H1 (cell line): ENCODE data around the gene LYL1. TPM values are rescaled to one million over a fixed set of nuclear protein-coding genes. Genes with fewer than 3 reads are reported as not detected.

ENCODE experiments used
- CTCF ChIA-PET: fragments of 300-600 bp; sonication (Branson Sonifier 250); formaldehyde crosslinking; loops from one replicate; lab custom pipeline; 2021; ENCODE audit not compliant: partially characterized antibody; lab: Charles Lee
- POLR2A ChIA-PET: fragments of 300-600 bp; sonication (Branson Sonifier 250); formaldehyde crosslinking; loops from one replicate; lab custom pipeline; 2021; ENCODE audit warnings: inconsistent platforms; ENCODE audit not compliant: partially characterized antibody; lab: Charles Lee
- DNase-seq, 2 experiments: peaks; one replicate each; pipeline versions ENCODE4 v3.0.0 to v3.0.0-alpha.2; 2010 to 2022; ENCODE audit warnings: low spot score in 2 of 2, low read depth in 1 of 2, mixed read lengths in 1 of 2
- FAIRE-seq: peaks from 2 replicates; lab custom pipeline; 2011; peaks lifted over from hg19 to GRCh38; lab: Jason Lieb, UNC
- H2AFZ ChIP-seq: 2 replicates; pipeline ENCODE4 v1.8.1; 2012; ENCODE audit warnings: low read length, inconsistent platforms
- H2AK5ac ChIP-seq: 2 replicates; pipeline ENCODE4 v1.6.1; 2013; ENCODE audit warnings: low read depth, low read length
- H2BK120ac ChIP-seq: replicated peaks from 2 replicates; pipeline ENCODE3; 2013; ENCODE audit warnings: low read depth, low read length, inconsistent platforms
- H2BK12ac ChIP-seq: 2 replicates; pipeline ENCODE4 v1.6.1; 2013; ENCODE audit warnings: low read depth, low read length
- H2BK15ac ChIP-seq: 2 replicates; pipeline ENCODE4 v1.6.1; 2013; ENCODE audit warnings: low read length
- H2BK20ac ChIP-seq: 2 replicates; pipeline ENCODE4 v1.6.1; 2013; ENCODE audit warnings: low read length
- H2BK5ac ChIP-seq: 2 replicates; pipeline ENCODE4 v1.6.1; 2013; ENCODE audit warnings: low read depth, low read length
- H3K14ac ChIP-seq: 2 replicates; pipeline ENCODE4 v1.6.1; 2013; ENCODE audit warnings: inconsistent platforms; ENCODE audit not compliant: insufficient read length
- H3K18ac ChIP-seq: 2 replicates; pipeline ENCODE4 v1.6.1; 2013; ENCODE audit warnings: low read length; ENCODE audit errors: extremely low read depth
- H3K23ac ChIP-seq: 2 replicates; pipeline ENCODE4 v1.6.1; 2013; ENCODE audit warnings: inconsistent platforms; ENCODE audit not compliant: insufficient read length
- H3K23me2 ChIP-seq: 2 replicates; pipeline ENCODE4 v1.6.1; 2013; ENCODE audit warnings: low read depth, low read length
- H3K27ac ChIP-seq: 2 replicates; pipeline ENCODE4 v1.6.1; 2011; ENCODE audit warnings: low read depth, low read length, inconsistent platforms
- H3K27me3 ChIP-seq, 4 experiments: replicated peaks in 1 of 4; 1 replicate in 1 of 4; 2 replicates in 3 of 4; pipeline versions ENCODE4 v1.6.1 to v1.8.1; 2011 to 2013; ENCODE audit warnings: low read length in 3 of 4, mild to moderate bottlenecking in 3 of 4, inconsistent platforms in 2 of 4, mixed read lengths in 2 of 4, moderate library complexity in 1 of 4; ENCODE audit not compliant: control insufficient read depth in 3 of 4, insufficient read depth in 3 of 4; ENCODE audit errors: extremely low read depth in 1 of 4
- H3K36me3 ChIP-seq, 4 experiments: 2 replicates each; pipeline versions ENCODE4 v1.6.1 to v1.8.1; 2011 to 2013; ENCODE audit warnings: mild to moderate bottlenecking in 4 of 4, low read length in 3 of 4, moderate library complexity in 2 of 4, control low read depth in 1 of 4, inconsistent platforms in 1 of 4; ENCODE audit not compliant: insufficient read depth in 4 of 4, control insufficient read depth in 2 of 4
- H3K4ac ChIP-seq: replicated peaks from 2 replicates; pipeline ENCODE3; 2013; ENCODE audit warnings: low read length, low read depth, mixed read lengths, inconsistent platforms; ENCODE audit not compliant: insufficient read length
- H3K4me1 ChIP-seq, 4 experiments: replicated peaks in 1 of 4; 1 replicate in 1 of 4; 2 replicates in 3 of 4; pipeline versions ENCODE4 v1.6.1 to v1.8.1; 2011 to 2013; ENCODE audit warnings: low read length in 3 of 4, inconsistent platforms in 2 of 4, mixed read lengths in 1 of 4; ENCODE audit not compliant: insufficient read depth in 4 of 4, control insufficient read depth in 3 of 4
- H3K4me2 ChIP-seq, 2 experiments: 2 replicates each; pipeline versions ENCODE4 v1.6.1 to v1.8.1; 2011 to 2013; ENCODE audit warnings: low read depth in 2 of 2, low read length in 2 of 2, control low read depth in 1 of 2, inconsistent platforms in 1 of 2, mild to moderate bottlenecking in 1 of 2; ENCODE audit not compliant: insufficient read depth in 1 of 2
- H3K4me3 ChIP-seq, 4 experiments: fragments of 200-600, 300-600 bp in 1 of 4; sonication (generic), shearing (Covaris generic), sonication (Bioruptor Twin) in 1 of 4; 2 replicates each; pipeline versions ENCODE4 v1.5.1 to v1.8.1; 2011 to 2016; ENCODE audit warnings: low read length in 4 of 4, low read depth in 3 of 4, control low read depth in 2 of 4, inconsistent platforms in 2 of 4, mild to moderate bottlenecking in 2 of 4, mixed read lengths in 1 of 4, moderate library complexity in 1 of 4; ENCODE audit not compliant: insufficient read depth in 2 of 4; ENCODE audit errors: extremely low read depth in 1 of 4
- H3K56ac ChIP-seq: replicated peaks from 2 replicates; pipeline ENCODE3; 2013; ENCODE audit warnings: low read depth, mild to moderate bottlenecking, mixed read lengths, low read length, inconsistent platforms; ENCODE audit not compliant: insufficient read length
- H3K79me1 ChIP-seq: 2 replicates; pipeline ENCODE4 v1.6.1; 2013; ENCODE audit warnings: low read depth, low read length, control low read depth
- H3K79me2 ChIP-seq, 2 experiments: 2 replicates each; pipeline versions ENCODE4 v1.6.1 to v1.8.1; 2012 to 2013; ENCODE audit warnings: low read length in 2 of 2, mild to moderate bottlenecking in 2 of 2, inconsistent platforms in 1 of 2; ENCODE audit not compliant: insufficient read depth in 2 of 2, control insufficient read depth in 1 of 2
- H3K9ac ChIP-seq, 4 experiments: replicated peaks in 1 of 4; 1 replicate in 1 of 4; 2 replicates in 3 of 4; pipeline versions ENCODE4 v1.6.1 to v1.8.1; 2011 to 2013; ENCODE audit warnings: low read depth in 3 of 4, low read length in 3 of 4, control low read depth in 2 of 4, mild to moderate bottlenecking in 2 of 4, moderate library complexity in 2 of 4, inconsistent platforms in 1 of 4; ENCODE audit errors: extremely low read depth in 1 of 4
- H3K9me3 ChIP-seq, 2 experiments: 2 replicates each; pipeline versions ENCODE4 v1.6.1 to v1.8.1; 2012 to 2013; ENCODE audit warnings: mild to moderate bottlenecking in 2 of 2, moderate library complexity in 2 of 2, control low read depth in 1 of 2, inconsistent platforms in 1 of 2, low read depth in 1 of 2, low read length in 1 of 2, mixed read lengths in 1 of 2; ENCODE audit not compliant: insufficient read depth in 2 of 2
- H4K20me1 ChIP-seq, 2 experiments: replicated peaks in 1 of 2; 2 replicates each; pipeline versions ENCODE3 to v1.8.1; 2011 to 2013; ENCODE audit warnings: inconsistent platforms in 2 of 2, low read length in 2 of 2, mild to moderate bottlenecking in 1 of 2; ENCODE audit not compliant: insufficient read depth in 2 of 2, control insufficient read depth in 1 of 2
- H4K5ac ChIP-seq: 2 replicates; pipeline ENCODE4 v1.6.1; 2013; ENCODE audit warnings: low read length, low read depth, mixed read lengths, inconsistent platforms; ENCODE audit not compliant: insufficient read length
- H4K8ac ChIP-seq: 2 replicates; pipeline ENCODE4 v1.8.0; 2013; ENCODE audit warnings: mild to moderate bottlenecking, moderate library complexity, low read length, inconsistent platforms; ENCODE audit not compliant: insufficient read depth; ENCODE audit errors: extremely low read depth
- H4K91ac ChIP-seq: replicated peaks from 2 replicates; pipeline ENCODE3; 2013; ENCODE audit warnings: low read length, mixed read lengths, inconsistent platforms; ENCODE audit not compliant: insufficient read length
- CHD1 ChIP-seq: IDR thresholded peaks from 2 replicates; pipeline ENCODE4 v1.6.1; 2012; ENCODE audit warnings: low read depth, low read length, improper control_type of control experiment
- KDM4A ChIP-seq: IDR thresholded peaks from one replicate; pipeline ENCODE4 v1.7.1; 2012; ENCODE audit warnings: low read depth, mild to moderate bottlenecking, moderate library complexity, low read length, inconsistent platforms; ENCODE audit not compliant: severe bottlenecking
- POU5F1 ChIP-seq: IDR thresholded peaks from 2 replicates; pipeline ENCODE4 v1.6.1; 2011; ENCODE audit warnings: low read depth, mild to moderate bottlenecking, low read length, moderate library complexity
- SIRT6 ChIP-seq: IDR thresholded peaks from one replicate; pipeline ENCODE4 v1.7.1; 2012; ENCODE audit warnings: low read length, inconsistent platforms
- WGBS, 2 experiments: shearing (Covaris generic) in 1 of 2; methylation state at CpG; one replicate each; pipeline versions ENCODE4 v1.1.6 to v1.1.7; 2013 to 2015; ENCODE audit warnings: low lambda C conversion rate in 2 of 2, mixed read lengths in 2 of 2, inconsistent platforms in 1 of 2, low coverage in 1 of 2, missing lambda C conversion rate in 1 of 2; ENCODE audit not compliant: insufficient replicate concordance in 2 of 2, insufficient coverage in 1 of 2, insufficient read length in 1 of 2; ENCODE audit errors: extremely low coverage in 1 of 2, missing lambda C conversion rate in 1 of 2; 5-methylcytosine and 5-hydroxymethylcytosine counted together
- polyA plus RNA-seq, 7 experiments: library from polyadenylated mRNA; depleted of rRNA in 3 of 7; stranded (reverse) in 5 of 7; unstranded in 2 of 7; fragments of >200 nt in 5 of 7; fragments of 200-250 nt in 2 of 7; gene quantifications; 1 replicate in 5 of 7; 2 replicates in 1 of 7; 4 replicates in 1 of 7; pipeline versions ENCODE4 v1.2.1 to v1.2.3, GENCODE V29; 2011 to 2013; ENCODE audit warnings: missing spikeins in 2 of 7, mixed read lengths in 2 of 7
- total RNA-seq: library from RNA; stranded (reverse); fragmentation: NEBNext Ultra II Directional; extraction: Animal tissue kit (Norgen Biotek cat#: 25700); gene quantifications from 2 replicates; pipeline ENCODE4 v1.2.1, GENCODE V29; 2021

LYL1 gene
- total and polyA plus RNA-seq, 2 of the 8 experiments (the other 6 are each of a cell fraction or from before 2014, with no cell fraction given), result 0.58 to 0.76 TPM

- Histone ChIP-seq H3K4me2 (no peak overlapping the region), H3K4ac (no peak overlapping the region), H3K27me3 (peaks cover 2 to 45% (median 20%) of the 10 kb centered on the region in 4 experiments), H3K4me1 (peaks cover 0 to 13% (median 13%) of the 10 kb centered on the region in 4 experiments; a peak in 5 of 7 replicates), H3K27ac (no peak overlapping the region), H3K23ac (no peak overlapping the region), H4K20me1 (peaks cover 0 to 2% of the 10 kb centered on the region in 2 experiments), H3K56ac (no peak overlapping the region), H3K18ac (no peak overlapping the region), H2BK12ac (no peak overlapping the region), H2BK120ac (no peak overlapping the region), H2BK15ac (no peak overlapping the region), H2AFZ (no peak overlapping the region), H4K91ac (no peak overlapping the region), H4K8ac (peak overlapping the region; percentile 46; the same call in 1 of the 2 replicates), H3K14ac (no peak overlapping the region), H2BK20ac (no peak overlapping the region), H3K4me3 (no peak overlapping the region), H2BK5ac (no peak overlapping the region), H3K9me3 (no peaks in the 10 kb centered on the region), H3K36me3 (no peaks in the 10 kb centered on the region), H3K9ac (no peak overlapping the region), H4K5ac (no peak overlapping the region), H3K23me2 (no peaks in the 10 kb centered on the region; the same call in 1 of the 2 replicates), H3K79me2 (no peaks in the 10 kb centered on the region), H2AK5ac (peak overlapping the region; percentile 54; the same call in 1 of the 2 replicates), H3K79me1 (no peaks in the 10 kb centered on the region)
- DNase-seq, result no peak
- WGBS, 2 experiments, result 84% methylated on average over 12 of the region's 12 CpGs; no CpG with 5 or more reads in 1 of the 2 experiments
- CTCF ChIA-PET, result interaction anchor here (0.7 to 48.8 kb wide), 17 partner anchors 12 to 1051 kb away, joined by 3 to 1145 read pairs (median 6); partner anchors contain the start of gene GCDH
- POLR2A ChIA-PET, result interaction anchor here (0.7 to 2.1 kb wide), 4 partner anchors 11 to 113 kb away, joined by 3 to 7 read pairs (median 4); no protein-coding TSS in a partner anchor
- no peak for FAIRE-seq
- no peak for TF ChIP-seq POU5F1
- TF ChIP-seq KDM4A, result no peak
- no peak for TF ChIP-seq CHD1
- no peak for TF ChIP-seq SIRT6
Measured at GRCh38 chr19:13089857-13090507, 12.7 kb downstream of the LYL1 start.
